K562 (cell line): ENCODE measurements around the gene PKHD1. TPM values are rescaled to one million over a fixed set of nuclear protein-coding genes. Genes with fewer than 3 reads are reported as not detected.

Source experiments
- ATAC-seq: fragments of 200-7000 bp; cut with Tn5 transposase; 3 replicates; pipeline ENCODE4 v1.9.1; 2020; ENCODE audit warnings: moderate library complexity
- BruUV-seq: library from RNA; stranded (reverse); fragments of 400-500 nt; replicated peaks from 2 replicates; lab custom pipeline; 2021; lab: Mats Ljungman, UMichigan
- CTCF ChIA-PET: fragments of 300-600 bp; formaldehyde crosslinking; extraction: SDS; loops from one replicate; lab custom pipeline; 2021; ENCODE audit warnings: low intra/inter-chr PET ratio; lab: Yijun Ruan, JAX
- POLR2A ChIA-PET: fragments of 300-600, 350-650 bp; sonication (Branson Sonifier 250); formaldehyde crosslinking; extraction: SDS; loops from one replicate; lab custom pipeline; 2021; ENCODE audit warnings: antibody characterized with exemption, inconsistent platforms; lab: Yijun Ruan, JAX
- DNase-seq, 4 experiments: peaks; one replicate each; pipeline versions ENCODE4 v3.0.0 to v3.0.0-alpha.2; 2011 to 2018; ENCODE audit warnings: low spot score in 3 of 4, mixed read lengths in 3 of 4; ENCODE audit errors: extremely low read depth in 1 of 4
- FAIRE-seq: peaks from 2 replicates; lab custom pipeline; 2011; peaks lifted over from hg19 to GRCh38; lab: Jason Lieb, UNC
- H2AFZ ChIP-seq: 2 replicates; pipeline ENCODE4 v1.6.0; 2011; ENCODE audit warnings: low read depth, low read length, control low read depth, inconsistent platforms
- H3K27ac ChIP-seq: fragments of 200-600 bp; 3 replicates; pipeline ENCODE4 v1.8.0; 2011; ENCODE audit warnings: low read depth, mild to moderate bottlenecking, control low read depth, inconsistent platforms, low read length, moderate library complexity, mixed read lengths; ENCODE audit errors: extremely low read depth
- H3K27me3 ChIP-seq, 2 experiments: fragments of 300-600 bp in 1 of 2; 2 replicates in 1 of 2; 3 replicates in 1 of 2; pipeline versions ENCODE4 v1.6.0 to v1.8.0; 2011; ENCODE audit warnings: inconsistent platforms in 2 of 2, low read length in 2 of 2, mild to moderate bottlenecking in 1 of 2, mixed read lengths in 1 of 2, moderate library complexity in 1 of 2; ENCODE audit not compliant: control insufficient read depth in 2 of 2, insufficient read depth in 2 of 2
- H3K36me3 ChIP-seq: fragments of 300-600 bp; 3 replicates; pipeline ENCODE4 v1.8.0; 2011; ENCODE audit warnings: mild to moderate bottlenecking, low read length, inconsistent platforms; ENCODE audit not compliant: control insufficient read depth, insufficient read depth
- H3K4me1 ChIP-seq, 2 experiments: fragments of 200-600 bp in 1 of 2; replicated peaks in 1 of 2; 2 replicates in 1 of 2; 3 replicates in 1 of 2; pipeline versions ENCODE4 v1.5.1 to v1.8.0; 2011; ENCODE audit warnings: inconsistent platforms in 2 of 2, low read length in 2 of 2, mild to moderate bottlenecking in 1 of 2, mixed read lengths in 1 of 2, moderate library complexity in 1 of 2; ENCODE audit not compliant: control insufficient read depth in 2 of 2, insufficient read depth in 2 of 2
- H3K4me2 ChIP-seq: 2 replicates; pipeline ENCODE4 v1.6.1; 2011; ENCODE audit warnings: low read length, control low read depth, inconsistent platforms, mixed read lengths; ENCODE audit not compliant: insufficient read depth
- H3K4me3 ChIP-seq: fragments of 200-600 bp; sonication (generic), shearing (Covaris generic); 2 replicates; pipeline ENCODE4 v1.5.1; 2016; ENCODE audit warnings: control low read depth, inconsistent platforms
- H3K79me2 ChIP-seq: fragments of 200-600 bp; 3 replicates; pipeline ENCODE4 v1.8.0; 2011; ENCODE audit warnings: low read length, inconsistent platforms; ENCODE audit not compliant: control insufficient read depth, insufficient read depth
- H3K9ac ChIP-seq, 2 experiments: 2 replicates each; pipeline versions ENCODE4 v1.6.0 to v1.6.1; 2011; ENCODE audit warnings: low read depth in 2 of 2, low read length in 2 of 2, control low read depth in 1 of 2, inconsistent platforms in 1 of 2, mild to moderate bottlenecking in 1 of 2, mixed read lengths in 1 of 2; ENCODE audit not compliant: insufficient read depth in 1 of 2
- H3K9me1 ChIP-seq: one replicate; pipeline ENCODE4 v1.6.0; 2011; ENCODE audit warnings: inconsistent platforms, mild to moderate bottlenecking, low read length, moderate library complexity; ENCODE audit not compliant: control insufficient read depth, insufficient read depth
- H3K9me3 ChIP-seq: replicated peaks from 2 replicates; pipeline ENCODE4 v1.5.1; 2011; ENCODE audit warnings: low read depth, low read length, inconsistent platforms; ENCODE audit not compliant: control insufficient read depth, insufficient read depth
- H4K20me1 ChIP-seq: replicated peaks from 2 replicates; pipeline ENCODE4 v1.6.1; 2011; ENCODE audit warnings: low read length, inconsistent platforms, mixed read lengths; ENCODE audit not compliant: control insufficient read depth, insufficient read depth
- ATF3 ChIP-seq, 2 experiments: fragments of 450-650 bp in 1 of 2; sonication (generic) in 1 of 2; formaldehyde crosslinking in 1 of 2; IDR thresholded peaks in 1 of 2; conservative IDR thresholded peaks in 1 of 2; 2 replicates each; pipeline versions ENCODE4 v1.6.1 to v1.8.1; 2016 to 2023; ENCODE audit warnings: mild to moderate bottlenecking in 2 of 2, moderate library complexity in 2 of 2, inconsistent platforms in 1 of 2, missing genetic modification reagents in 1 of 2
- COPS2 ChIP-seq: fragments of 450-650 bp; conservative IDR thresholded peaks from 2 replicates; pipeline ENCODE4 v1.6.1; 2016; ENCODE audit warnings: mild to moderate bottlenecking, moderate library complexity
- FOS ChIP-seq: IDR thresholded peaks from 3 replicates; pipeline ENCODE4 v1.6.1; 2011; ENCODE audit not compliant: insufficient read length; ENCODE audit errors: extremely low read depth
- FOXJ3 ChIP-seq: sonication (generic); formaldehyde crosslinking; IDR thresholded peaks from 2 replicates; pipeline ENCODE4 v1.4.0; 2020; ENCODE audit warnings: mild to moderate bottlenecking, missing genetic modification reagents
- KDM1A ChIP-seq, 2 experiments: fragments of 450-650 bp; IDR thresholded peaks; 2 replicates each; pipeline ENCODE4 v1.6.1; 2016; ENCODE audit warnings: mild to moderate bottlenecking in 2 of 2
- MLLT1 ChIP-seq, 2 experiments: fragments of 450-650 bp; IDR thresholded peaks; 2 replicates each; pipeline ENCODE4 v1.6.1; 2016
- POU5F1 ChIP-seq: fragments of 150-350 bp; IDR thresholded peaks from 2 replicates; pipeline ENCODE4 v1.6.1; 2014; ENCODE audit warnings: borderline replicate concordance, low read length, low read depth, mild to moderate bottlenecking; ENCODE audit not compliant: partially characterized antibody
- RBM14 ChIP-seq: fragments of 200-400 bp; formaldehyde crosslinking; IDR thresholded peaks from 2 replicates; pipeline ENCODE4 v1.6.1; 2018; ENCODE audit warnings: low read depth, mild to moderate bottlenecking, low read length, moderate library complexity, borderline replicate concordance; ENCODE audit not compliant: insufficient read depth
- SIX5 ChIP-seq, 2 experiments: IDR thresholded peaks; 2 replicates each; pipeline ENCODE4 v1.6.1; 2011; ENCODE audit warnings: low read length in 2 of 2, borderline replicate concordance in 1 of 2, low read depth in 1 of 2, mild to moderate bottlenecking in 1 of 2, moderate library complexity in 1 of 2; ENCODE audit not compliant: insufficient read depth in 1 of 2
- SMAD1 ChIP-seq: fragments of 150-350 bp; IDR thresholded peaks from 2 replicates; pipeline ENCODE4 v1.6.1; 2014; ENCODE audit warnings: low read length, low read depth; ENCODE audit not compliant: partially characterized antibody
- TFAM ChIP-seq: fragments of 250-450 bp; sonication (Bioruptor Pico); conservative IDR thresholded peaks from 2 replicates; pipeline ENCODE4 v1.5.0; 2021; ENCODE audit warnings: mild to moderate bottlenecking, moderate library complexity
- THAP12 ChIP-seq: fragments of 250-450 bp; sonication (Bioruptor Pico); IDR thresholded peaks from 2 replicates; pipeline ENCODE4 v1.9.0; 2021; ENCODE audit warnings: mild to moderate bottlenecking, inconsistent platforms
- ZNF224 ChIP-seq: sonication (generic); formaldehyde crosslinking; IDR thresholded peaks from 2 replicates; pipeline ENCODE4 v1.8.0; 2022; ENCODE audit warnings: mild to moderate bottlenecking, missing genetic modification reagents
- ZNF395 ChIP-seq: fragments of 200-800 bp; sonication (Bioruptor generic); IDR thresholded peaks from 2 replicates; pipeline ENCODE4 v1.6.1; 2017; ENCODE audit warnings: missing genetic modification characterization, missing compliant biosample characterization
- WGBS: fragments of 100-300 bp; shearing (Covaris generic); methylation state at CpG from one replicate; pipeline ENCODE4 v1.1.6; 2016; ENCODE audit warnings: low coverage, mixed read lengths; ENCODE audit not compliant: insufficient coverage; ENCODE audit errors: missing lambda C conversion rate; 5-methylcytosine and 5-hydroxymethylcytosine counted together
- in situ Hi-C: fragments of 300-500 bp; cut with MboI; formaldehyde crosslinking; loops from 4 replicates; pipeline ENCODE4 v1.15.0; 2018; ENCODE audit warnings: inconsistent platforms, mixed read lengths
- intact Hi-C: fragments of 100-400 bp; cut with micrococcal nuclease; formaldehyde crosslinking; loops from 2 replicates; pipeline ENCODE4 v1.14.2; 2022
- polyA plus RNA-seq, 8 experiments: library from polyadenylated mRNA; depleted of rRNA in 4 of 8; stranded (reverse) in 5 of 8; unstranded in 3 of 8; fragments of >200 nt; fragmentation: Nextera tagmentation in 2 of 8; fragmentation: Illumina TruSeq in 1 of 8; extraction: Ambion mirVana in 2 of 8; extraction: Trizol in 1 of 8; gene quantifications; 2 replicates each; pipeline versions ENCODE4 v1.2.1 to v1.2.3, GENCODE V29; 2011 to 2014; ENCODE audit warnings: inconsistent platforms in 1 of 8, missing spikeins in 1 of 8
- total RNA-seq, 7 experiments: library from RNA; depleted of rRNA in 6 of 7; stranded (reverse); fragments of >200 nt in 6 of 7; fragmentation: Illumina TruSeq in 2 of 7; extraction: Trizol in 2 of 7; gene quantifications; 2 replicates each; pipeline versions ENCODE4 v1.2.1 to v1.2.3, GENCODE V29; 2011 to 2021; ENCODE audit warnings: low replicate concordance in 1 of 7

PKHD1 gene
- total and polyA plus RNA-seq, 9 of the 15 experiments (the other 6 are each of a cell fraction or from before 2014, with no cell fraction given) = 0.01 to 0.04 (median 0.01) TPM; not detected in 6

GRCh38 chr6:51788121-51788520, 299.3 kb downstream of the PKHD1 start:
- H3K4me3 ChIP-seq = no peak overlapping the region
- no peaks in the 10 kb centered on the region for H3K36me3 ChIP-seq
- in situ Hi-C loops (no loop called here), intact Hi-C loops (no loop called here)
- no peak for FAIRE-seq
- no peak for ATAC-seq
- no peak overlapping the region for H3K9ac ChIP-seq
- no peaks in the 10 kb centered on the region for H3K9me1 ChIP-seq
- ChIA-PET POLR2A (no interaction called here), CTCF (no interaction called here)
- TF ChIP-seq KDM1A (IDR thresholded peaks at IDR 0.05) (no peak), FOXJ3 (CRISPR knock-in tag) (no peak), ATF3 (IDR thresholded peaks at IDR 0.05) (no peak), ATF3 (CRISPR knock-in tag; conservative IDR thresholded peaks at IDR 0.05) (no peak), SMAD1 (no peak), ZNF224 (CRISPR knock-in tag) (no peak), FOS (no peak), ZNF395 (no peak), TFAM (CRISPR knock-in tag) (no peak), RBM14 (no peak), POU5F1 (no peak), SIX5 (IDR thresholded peaks at IDR 0.05; ENCODE audit: borderline replicate concordance in 1 of 2, insufficient read depth in 1 of 2, low read depth in 1 of 2, low read length in 2 of 2) (no peak), MLLT1 (IDR thresholded peaks at IDR 0.05) (no peak), COPS2 (no peak), THAP12 (CRISPR knock-in tag) (no peak)
- H4K20me1 ChIP-seq = no peaks in the 10 kb centered on the region
- no peak overlapping the region for H3K4me2 ChIP-seq
- H3K4me1 ChIP-seq = no peaks in the 10 kb centered on the region
- H2AFZ ChIP-seq = no peak overlapping the region
- DNase-seq = no peak
- WGBS = 0% methylated on average over 1 of the region's 1 CpG
- no peaks in the 10 kb centered on the region for H3K9me3 ChIP-seq
- no peak overlapping the region for H3K27ac ChIP-seq
- H3K79me2 ChIP-seq = no peaks in the 10 kb centered on the region
- no peaks in the 10 kb centered on the region for H3K27me3 ChIP-seq
- BruUV-seq = no TSS peak
